MM.1S (cell line): Measurements from ENCODE around the gene EEF2K.
"Not testable (repeated sequence)": the region's sequence is repeated elsewhere in the genome, so short reads cannot be mapped to it uniquely, and the experiment has no call there.

ENCODE experiments used
- DNase-seq: peaks from one replicate; pipeline ENCODE4 v3.0.0-alpha.2; 2015
- H2AFZ ChIP-seq: fragments of 300-600 bp; sonication (generic); 2 replicates; pipeline ENCODE4 v1.6.0; 2016; ENCODE audit warnings: antibody characterized with exemption, low read length
- H3F3A ChIP-seq: fragments of 300-600 bp; sonication (generic); 2 replicates; pipeline ENCODE4 v1.6.1; 2016; ENCODE audit warnings: mild to moderate bottlenecking, antibody characterized with exemption, low read length, moderate library complexity, mixed read lengths; ENCODE audit not compliant: insufficient read depth
- H3K27ac ChIP-seq: fragments of 300-600 bp; sonication (generic); 2 replicates; pipeline ENCODE4 v1.5.1; 2016; ENCODE audit warnings: mild to moderate bottlenecking, low read length
- H3K27me3 ChIP-seq: fragments of 300-600 bp; sonication (generic); replicated peaks from 2 replicates; pipeline ENCODE4 v1.6.0; 2016; ENCODE audit warnings: low read length; ENCODE audit not compliant: insufficient read depth
- H3K36me3 ChIP-seq: fragments of 300-600 bp; sonication (generic); replicated peaks from 2 replicates; pipeline ENCODE4 v1.6.1; 2016; ENCODE audit warnings: mild to moderate bottlenecking, low read length, mixed read lengths; ENCODE audit not compliant: insufficient read depth
- H3K4me1 ChIP-seq: fragments of 300-600 bp; sonication (generic); 2 replicates; pipeline ENCODE4 v1.6.1; 2016; ENCODE audit warnings: low read length, mixed read lengths
- H3K4me2 ChIP-seq: fragments of 300-600 bp; sonication (generic); 2 replicates; pipeline ENCODE4 v1.6.0; 2016; ENCODE audit warnings: low read depth, low read length
- H3K4me3 ChIP-seq: fragments of 300-600 bp; sonication (generic); 2 replicates; pipeline ENCODE4 v1.5.1; 2016; ENCODE audit warnings: low read length, mixed read lengths
- H3K79me2 ChIP-seq: fragments of 300-600 bp; sonication (generic); 2 replicates; pipeline ENCODE4 v1.6.1; 2016; ENCODE audit warnings: mixed run types, low read length, mixed read lengths
- H3K9ac ChIP-seq: fragments of 300-600 bp; sonication (generic); 2 replicates; pipeline ENCODE4 v1.6.1; 2016; ENCODE audit warnings: low read length, mixed read lengths
- H3K9me2 ChIP-seq: fragments of 300-600 bp; sonication (generic); replicated peaks from 2 replicates; pipeline ENCODE4 v1.6.1; 2016; ENCODE audit warnings: mild to moderate bottlenecking, low read length, mixed read lengths; ENCODE audit not compliant: insufficient read depth
- H3K9me3 ChIP-seq: fragments of 300-600 bp; sonication (generic); replicated peaks from 2 replicates; pipeline ENCODE4 v1.6.1; 2016; ENCODE audit warnings: mild to moderate bottlenecking, low read length, mixed read lengths; ENCODE audit not compliant: insufficient read depth
- H4K20me1 ChIP-seq: fragments of 300-600 bp; sonication (generic); 2 replicates; pipeline ENCODE4 v1.6.1; 2016; ENCODE audit warnings: mild to moderate bottlenecking, low read length, moderate library complexity, mixed read lengths; ENCODE audit not compliant: insufficient read depth
- CTCF ChIP-seq: fragments of 300-600 bp; sonication (generic); IDR thresholded peaks from 2 replicates; pipeline ENCODE4 v1.5.1; 2016; ENCODE audit warnings: antibody characterized with exemption, low read length, mixed read lengths
- EZH2 ChIP-seq: fragments of 300-600 bp; sonication (generic); optimal IDR thresholded peaks from 2 replicates; pipeline ENCODE3; 2017; ENCODE audit warnings: low read depth, mild to moderate bottlenecking, antibody characterized with exemption, low read length, mixed read lengths
- EZH2phosphoT487 ChIP-seq: fragments of 300-600 bp; sonication (generic); IDR thresholded peaks from 2 replicates; pipeline ENCODE4 v1.6.1; 2018; ENCODE audit warnings: antibody characterized with exemption, low read length

The EEF2K gene

GRCh38 chr16:22214889-22215288, 8.8 kb downstream of the EEF2K start:
- Histone ChIP-seq H3K4me3 (no peak overlapping the region), H3K9me2 (no peaks in the 10 kb centered on the region), H3K4me1 (peaks cover 8% of the 10 kb centered on the region), H3K4me2 (no peak overlapping the region), H3K9ac (no peak overlapping the region), H3F3A (no peaks in the 10 kb centered on the region), H3K36me3 (no peaks in the 10 kb centered on the region), H3K27me3 (no peaks in the 10 kb centered on the region), H4K20me1 (no peaks in the 10 kb centered on the region), H3K27ac (no peak overlapping the region), H3K9me3 (no peaks in the 10 kb centered on the region), H2AFZ (no peak overlapping the region), H3K79me2 (peaks cover 71% of the 10 kb centered on the region)
- TF ChIP-seq EZH2: no peak
- no peak for TF ChIP-seq EZH2phosphoT487
- no peak for TF ChIP-seq CTCF
- DNase-seq: no peak

- DNase-seq: no peak
- no peaks in the 10 kb centered on the region for H3K9me3 ChIP-seq
- no peaks in the 10 kb centered on the region for H3K27me3 ChIP-seq
- no peak overlapping the region for H3K27ac ChIP-seq
- H2AFZ ChIP-seq: no peak overlapping the region
- TF ChIP-seq EZH2phosphoT487 (no peak), EZH2 (no peak), CTCF (no peak)
- no peak overlapping the region for H3K4me3 ChIP-seq
- peaks cover 70% of the 10 kb centered on the region for H3K79me2 ChIP-seq
- H3K4me1 ChIP-seq: no peaks in the 10 kb centered on the region
- H3K9ac ChIP-seq: no peak overlapping the region
- H3K4me2 ChIP-seq: no peak overlapping the region
- H3K36me3 ChIP-seq: no peaks in the 10 kb centered on the region
- no peaks in the 10 kb centered on the region for H4K20me1 ChIP-seq
- no peaks in the 10 kb centered on the region for H3F3A ChIP-seq
- H3K9me2 ChIP-seq: no peaks in the 10 kb centered on the region
Measured at GRCh38 chr16:22216191-22216831, 10.2 kb downstream of the EEF2K start.

DNA sequence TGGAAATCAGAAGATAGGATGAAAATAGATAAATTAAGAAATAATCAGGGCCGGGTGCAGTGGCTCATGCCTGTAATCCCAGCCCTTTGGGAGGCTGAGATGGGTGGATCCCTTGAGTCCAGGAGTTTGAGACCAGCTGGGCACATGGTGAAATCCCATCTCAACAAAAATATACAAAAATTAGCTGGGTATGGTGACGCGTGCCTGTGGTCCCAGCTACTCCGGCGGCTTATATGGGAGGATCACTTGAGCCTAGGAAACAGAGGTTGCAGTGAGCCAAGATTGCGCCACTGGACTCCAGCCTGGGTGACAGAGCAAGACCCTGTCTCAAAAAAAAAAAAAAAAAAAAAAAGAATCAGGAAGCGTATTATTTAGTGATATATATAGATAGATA, 10.8 kb downstream of the EEF2K start:
- H3K9me3 ChIP-seq, H2AFZ ChIP-seq, H3F3A ChIP-seq, DNase-seq, H3K9ac ChIP-seq, H3K36me3 ChIP-seq, H4K20me1 ChIP-seq, H3K4me2 ChIP-seq, H3K27ac ChIP-seq, H3K27me3 ChIP-seq, H3K4me1 ChIP-seq, H3K9me2 ChIP-seq, H3K4me3 ChIP-seq: not testable (repeated sequence)
- H3K79me2 ChIP-seq: peaks cover 65% of the 10 kb centered on the region

GRCh38 chr16:22217890-22218730, 12.0 kb downstream of the EEF2K start:
- no peak overlapping the region for H3K27ac ChIP-seq
- no peaks in the 10 kb centered on the region for H3K9me3 ChIP-seq
- H4K20me1 ChIP-seq: no peaks in the 10 kb centered on the region
- H3K4me2 ChIP-seq: no peak overlapping the region
- no peaks in the 10 kb centered on the region for H3K36me3 ChIP-seq
- H3K9me2 ChIP-seq: no peaks in the 10 kb centered on the region
- H3K9ac ChIP-seq: no peak overlapping the region
- no peaks in the 10 kb centered on the region for H3K4me1 ChIP-seq
- peaks cover 58% of the 10 kb centered on the region for H3K79me2 ChIP-seq
- no peak overlapping the region for H3K4me3 ChIP-seq
- no peak for TF ChIP-seq EZH2
- no peak for TF ChIP-seq EZH2phosphoT487
- TF ChIP-seq CTCF: no peak
- H3K27me3 ChIP-seq: no peaks in the 10 kb centered on the region
- H2AFZ ChIP-seq: no peak overlapping the region
- DNase-seq: no peak
- H3F3A ChIP-seq: no peaks in the 10 kb centered on the region
